Epithelial cell of esophagus (primary cell): ENCODE measurements around the gene ARHGAP24.

Experiments
- DNase-seq: peaks from one replicate; pipeline ENCODE4 v3.0.0; 2010; ENCODE audit warnings: low read depth
- H3K4me3 ChIP-seq: 2 replicates; pipeline ENCODE4 v1.5.1; 2011; ENCODE audit warnings: mild to moderate bottlenecking, low read length, control low read depth
- TF ChIP-seq, protein P1 (sequence below): IDR thresholded peaks from 2 replicates; pipeline ENCODE4 v1.5.1; 2011; ENCODE audit warnings: low read depth, mild to moderate bottlenecking, low read length, control low read depth, inconsistent platforms; ENCODE audit not compliant: insufficient read depth; ENCODE audit errors: missing control alignments

Gene ARHGAP24

DNA sequence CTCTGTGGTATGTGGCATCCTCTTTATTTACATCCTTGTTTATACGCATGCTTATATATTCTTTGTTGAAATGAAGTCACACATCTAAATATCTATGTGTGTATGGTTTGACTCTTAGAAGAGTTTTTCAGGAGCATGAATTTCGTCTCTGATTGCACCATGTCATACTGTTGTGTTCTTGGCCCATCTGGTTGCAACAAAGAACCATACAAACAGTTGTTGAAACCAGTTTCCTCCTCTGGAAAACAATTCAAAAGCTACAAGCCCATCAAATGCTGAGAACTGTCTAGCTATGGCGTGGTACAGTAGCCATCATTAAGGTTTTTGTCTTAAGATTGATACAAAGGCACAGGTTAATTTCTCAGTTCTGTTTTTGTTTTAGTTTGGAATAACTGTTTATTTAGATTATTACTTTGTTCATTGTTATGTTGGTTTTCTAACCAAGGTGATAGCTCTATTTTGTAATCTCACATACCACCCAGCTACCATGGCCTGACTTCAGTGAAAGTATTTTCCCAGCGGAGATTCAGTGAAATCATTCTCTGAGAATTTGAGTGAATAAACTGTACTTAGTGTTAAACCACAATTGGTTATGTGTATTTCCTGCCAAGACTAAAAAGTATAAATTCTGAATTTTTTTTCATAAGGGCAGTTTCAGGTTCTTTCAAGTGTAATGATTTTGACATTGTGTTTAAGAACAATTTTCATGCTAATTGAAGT is 91.0 kb downstream of the ARHGAP24 start:
- TF ChIP-seq, protein P1, sequence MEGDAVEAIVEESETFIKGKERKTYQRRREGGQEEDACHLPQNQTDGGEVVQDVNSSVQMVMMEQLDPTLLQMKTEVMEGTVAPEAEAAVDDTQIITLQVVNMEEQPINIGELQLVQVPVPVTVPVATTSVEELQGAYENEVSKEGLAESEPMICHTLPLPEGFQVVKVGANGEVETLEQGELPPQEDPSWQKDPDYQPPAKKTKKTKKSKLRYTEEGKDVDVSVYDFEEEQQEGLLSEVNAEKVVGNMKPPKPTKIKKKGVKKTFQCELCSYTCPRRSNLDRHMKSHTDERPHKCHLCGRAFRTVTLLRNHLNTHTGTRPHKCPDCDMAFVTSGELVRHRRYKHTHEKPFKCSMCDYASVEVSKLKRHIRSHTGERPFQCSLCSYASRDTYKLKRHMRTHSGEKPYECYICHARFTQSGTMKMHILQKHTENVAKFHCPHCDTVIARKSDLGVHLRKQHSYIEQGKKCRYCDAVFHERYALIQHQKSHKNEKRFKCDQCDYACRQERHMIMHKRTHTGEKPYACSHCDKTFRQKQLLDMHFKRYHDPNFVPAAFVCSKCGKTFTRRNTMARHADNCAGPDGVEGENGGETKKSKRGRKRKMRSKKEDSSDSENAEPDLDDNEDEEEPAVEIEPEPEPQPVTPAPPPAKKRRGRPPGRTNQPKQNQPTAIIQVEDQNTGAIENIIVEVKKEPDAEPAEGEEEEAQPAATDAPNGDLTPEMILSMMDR, result no peak
- no peak for DNase-seq
- no peak overlapping the region for H3K4me3 ChIP-seq

DNA sequence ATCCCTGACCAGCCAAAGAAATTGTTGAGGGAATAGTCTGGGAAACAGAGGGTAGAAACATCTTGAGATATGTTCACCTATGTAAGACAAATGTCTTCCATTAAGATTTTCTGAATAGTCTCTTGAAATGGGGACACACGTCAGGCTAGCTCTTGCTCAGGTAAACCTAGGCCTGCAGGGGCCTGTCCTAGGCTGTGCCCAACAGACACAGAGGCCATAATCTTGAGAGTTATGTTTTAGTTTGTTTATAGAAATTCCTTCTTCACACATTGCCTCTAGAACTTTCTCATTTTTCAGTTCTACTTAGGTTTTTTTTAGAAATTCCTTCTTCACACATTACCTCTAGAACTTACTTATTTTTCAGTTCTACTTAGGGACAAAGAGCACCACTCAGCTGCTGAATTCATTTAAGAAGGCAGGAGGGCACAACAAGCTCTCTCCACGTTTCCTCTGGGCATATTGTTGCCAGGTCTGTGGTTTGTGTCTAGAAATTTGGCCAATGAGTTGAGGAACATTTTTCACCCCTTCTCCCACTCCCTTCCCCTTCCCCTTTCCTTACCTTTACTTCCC is 94.9 kb downstream of the ARHGAP24 start:
- peak; percentile 54 for DNase-seq
- TF ChIP-seq, protein P1, result no peak
- no peak overlapping the region for H3K4me3 ChIP-seq

DNA sequence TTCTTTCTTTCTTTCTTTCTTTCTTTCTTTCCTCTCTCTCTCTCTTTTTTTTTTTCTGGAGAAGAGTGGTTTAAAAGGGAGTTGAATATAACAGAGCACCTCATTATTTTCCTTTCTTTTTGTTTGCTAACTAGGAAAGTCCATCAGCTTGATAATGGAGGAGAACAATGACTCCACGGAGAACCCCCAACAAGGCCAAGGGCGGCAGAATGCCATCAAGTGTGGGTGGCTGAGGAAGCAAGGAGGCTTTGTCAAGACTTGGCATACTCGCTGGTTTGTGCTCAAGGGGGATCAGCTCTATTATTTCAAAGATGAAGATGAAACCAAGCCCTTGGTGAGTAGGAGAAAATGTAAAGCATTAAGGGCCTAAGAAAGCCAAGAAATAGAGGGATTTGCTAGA is 95.4 kb downstream of the ARHGAP24 start:
- no peak for DNase-seq
- TF ChIP-seq, protein P1, result no peak
- H3K4me3 ChIP-seq, result no peak overlapping the region

DNA sequence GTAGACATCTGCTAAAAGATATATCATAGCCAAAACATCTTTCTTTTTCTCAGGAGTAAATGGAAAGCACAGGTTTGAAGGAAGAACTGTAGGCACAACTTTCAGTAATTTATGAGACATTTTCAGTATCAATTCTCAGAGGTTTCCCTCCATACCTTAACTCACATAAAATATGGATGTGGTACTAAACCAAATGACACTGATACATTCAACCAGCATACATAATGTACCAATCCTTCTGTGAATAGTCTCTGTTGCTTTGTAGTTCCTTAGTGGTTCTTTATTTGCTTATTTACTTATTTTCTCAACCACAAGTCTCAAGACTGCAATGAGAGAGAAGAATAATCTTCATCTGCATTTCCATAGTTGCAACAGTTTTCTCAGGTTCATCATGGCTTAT is 96.1 kb downstream of the ARHGAP24 start:
- H3K4me3 ChIP-seq, result no peak overlapping the region
- no peak for DNase-seq
- TF ChIP-seq, protein P1, result no peak

DNA sequence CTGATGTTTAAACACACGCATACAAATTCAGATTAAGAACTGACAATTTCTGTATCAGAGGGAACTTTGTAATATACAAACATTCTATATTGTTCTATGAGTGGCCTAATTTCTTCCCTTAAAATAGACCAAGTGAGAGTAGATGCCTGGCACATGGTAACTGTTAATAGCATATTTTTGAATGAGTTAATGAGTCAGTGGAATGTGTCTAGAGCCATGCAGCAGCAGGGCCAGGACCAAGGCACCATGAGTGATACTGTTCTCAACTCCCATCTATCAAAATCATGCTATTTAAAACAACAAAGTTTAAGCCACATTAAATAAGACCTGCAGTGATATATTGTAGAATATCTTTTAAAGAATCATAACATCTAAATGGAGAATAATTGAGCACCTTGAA is 98.3 kb downstream of the ARHGAP24 start:
- TF ChIP-seq, protein P1, result no peak
- no peak overlapping the region for H3K4me3 ChIP-seq
- DNase-seq, result no peak

DNA sequence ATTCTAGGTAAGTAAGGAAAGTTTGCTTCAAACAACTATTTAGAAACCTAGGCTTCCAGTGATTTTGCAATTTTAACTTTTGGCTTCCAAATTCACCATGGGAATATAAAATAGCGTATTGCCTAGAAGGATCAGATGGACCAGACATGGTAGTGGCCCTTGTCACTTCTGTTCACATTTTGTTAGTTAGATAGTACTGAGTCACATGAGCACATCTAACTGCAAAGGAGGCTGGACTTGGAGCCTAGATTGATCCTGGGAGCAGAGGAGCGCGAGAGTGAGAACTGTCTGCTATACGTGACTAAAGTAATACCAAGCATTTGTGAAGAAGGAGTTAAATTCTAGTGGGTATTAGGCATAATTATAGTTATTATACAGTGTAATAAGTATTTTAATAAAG is 102.4 kb downstream of the ARHGAP24 start:
- TF ChIP-seq, protein P1, result no peak
- H3K4me3 ChIP-seq, result no peak overlapping the region
- DNase-seq, result no peak

DNA sequence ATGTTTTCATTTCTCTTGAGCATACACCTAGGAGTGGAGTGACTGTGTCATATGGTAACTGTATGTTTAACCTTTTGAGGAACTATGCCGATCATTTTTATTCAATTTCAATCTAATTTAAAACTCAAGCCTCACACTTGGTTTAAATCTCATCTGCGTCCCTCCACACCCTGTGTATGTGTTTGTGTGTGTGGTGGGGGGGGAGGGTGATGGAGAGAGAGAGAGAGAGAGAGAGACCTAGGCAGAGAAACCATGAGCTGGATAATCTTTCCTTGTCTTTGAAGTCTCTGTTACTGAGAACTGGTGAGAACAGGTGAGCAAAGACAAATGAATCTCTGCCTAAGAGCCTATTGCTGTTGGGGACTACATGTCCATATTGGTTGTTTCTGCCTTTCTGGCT is 105.0 kb downstream of the ARHGAP24 start:
- TF ChIP-seq, protein P1, result no peak
- H3K4me3 ChIP-seq, result no peak overlapping the region

More for the DNA sequence above, 105.0 kb downstream of the ARHGAP24 start:
- no peak for DNase-seq
